HG03135 (cell line): ENCODE measurements around the gene DYNC2I2.
"Not testable (repeated sequence)": the region's sequence is repeated elsewhere in the genome, so short reads cannot be mapped to it uniquely, and the experiment has no call there.

ENCODE experiments used
- ATAC-seq: cut with Tn5 transposase; IDR thresholded peaks from one replicate; pipeline ENCODE4 v1.9.1; 2021; ENCODE audit warnings: mild to moderate bottlenecking, moderate library complexity; ENCODE audit not compliant: unreplicated experiment

The DYNC2I2 gene

DNA sequence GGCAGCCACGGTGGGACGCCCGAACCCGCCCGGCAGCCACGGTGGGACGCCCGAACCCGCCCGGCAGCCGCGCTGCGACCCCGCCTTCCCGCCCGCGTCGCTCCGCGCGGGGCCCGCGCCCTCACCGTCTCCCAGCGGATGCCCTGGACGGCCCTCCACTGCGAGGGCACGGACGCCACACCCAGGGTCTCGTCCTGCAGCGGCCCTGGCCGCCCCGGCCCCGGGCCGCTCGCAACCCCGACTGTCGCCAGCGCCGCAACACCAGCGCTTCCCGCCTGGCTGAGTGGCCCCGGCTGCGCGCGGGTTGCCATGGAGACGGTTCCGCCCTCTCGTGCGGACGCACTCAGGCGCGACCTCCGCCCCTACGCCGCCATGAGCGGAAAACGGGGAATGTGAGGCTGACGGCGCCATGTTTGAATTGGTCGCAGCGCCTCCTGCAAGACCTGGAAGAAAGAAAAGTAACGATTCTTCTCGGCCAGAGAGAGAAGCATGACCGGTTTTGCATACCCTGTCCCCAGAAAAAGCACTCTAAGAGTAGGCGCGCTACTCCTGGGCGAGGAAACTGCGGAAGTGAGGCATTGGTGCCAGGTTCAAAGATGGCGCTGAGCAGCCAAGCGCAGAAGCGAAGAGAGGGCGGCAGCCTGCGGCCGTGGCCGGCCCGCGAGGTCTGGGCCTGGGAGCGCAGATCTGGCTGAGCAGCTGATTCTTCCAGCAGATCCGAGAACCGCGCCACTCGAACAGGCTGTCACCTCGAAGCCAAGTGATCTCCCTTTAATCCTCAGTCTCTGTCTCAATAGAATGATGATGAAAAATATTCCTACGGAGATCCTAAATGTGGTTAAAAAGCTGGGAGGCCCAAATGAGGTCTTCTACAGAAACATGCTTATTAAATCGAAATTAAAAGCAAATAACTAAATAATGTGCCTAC, at the start of gene DYNC2I2:
Gene DYNC2I2, minus strand, starts transcription at position 432 of the 928 bp plus-strand sequence. Its CDS starts 121 bp downstream, at position 311.
- ATAC-seq: peak; percentile 55

DNA sequence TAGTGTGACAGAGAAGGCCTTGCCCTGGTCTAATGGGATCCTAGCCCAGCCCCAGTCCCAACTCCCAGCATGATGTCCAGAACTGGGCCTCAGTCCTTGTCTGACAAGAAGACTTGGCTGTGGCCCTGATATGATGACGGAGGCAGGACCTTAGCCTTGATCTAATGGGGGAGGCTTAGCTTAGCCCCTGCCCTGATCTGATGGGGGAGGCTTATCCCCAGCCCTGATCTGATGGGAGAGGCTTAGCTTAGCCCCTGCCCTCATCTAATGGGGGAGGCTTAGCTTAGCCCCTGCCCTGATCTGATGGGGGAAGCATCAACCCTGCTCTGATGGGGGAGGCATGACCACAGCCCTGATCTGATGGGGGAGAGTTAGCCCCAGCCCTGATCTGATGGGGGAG, 49.4 kb upstream of the DYNC2I2 start:
- no peak for ATAC-seq

DNA sequence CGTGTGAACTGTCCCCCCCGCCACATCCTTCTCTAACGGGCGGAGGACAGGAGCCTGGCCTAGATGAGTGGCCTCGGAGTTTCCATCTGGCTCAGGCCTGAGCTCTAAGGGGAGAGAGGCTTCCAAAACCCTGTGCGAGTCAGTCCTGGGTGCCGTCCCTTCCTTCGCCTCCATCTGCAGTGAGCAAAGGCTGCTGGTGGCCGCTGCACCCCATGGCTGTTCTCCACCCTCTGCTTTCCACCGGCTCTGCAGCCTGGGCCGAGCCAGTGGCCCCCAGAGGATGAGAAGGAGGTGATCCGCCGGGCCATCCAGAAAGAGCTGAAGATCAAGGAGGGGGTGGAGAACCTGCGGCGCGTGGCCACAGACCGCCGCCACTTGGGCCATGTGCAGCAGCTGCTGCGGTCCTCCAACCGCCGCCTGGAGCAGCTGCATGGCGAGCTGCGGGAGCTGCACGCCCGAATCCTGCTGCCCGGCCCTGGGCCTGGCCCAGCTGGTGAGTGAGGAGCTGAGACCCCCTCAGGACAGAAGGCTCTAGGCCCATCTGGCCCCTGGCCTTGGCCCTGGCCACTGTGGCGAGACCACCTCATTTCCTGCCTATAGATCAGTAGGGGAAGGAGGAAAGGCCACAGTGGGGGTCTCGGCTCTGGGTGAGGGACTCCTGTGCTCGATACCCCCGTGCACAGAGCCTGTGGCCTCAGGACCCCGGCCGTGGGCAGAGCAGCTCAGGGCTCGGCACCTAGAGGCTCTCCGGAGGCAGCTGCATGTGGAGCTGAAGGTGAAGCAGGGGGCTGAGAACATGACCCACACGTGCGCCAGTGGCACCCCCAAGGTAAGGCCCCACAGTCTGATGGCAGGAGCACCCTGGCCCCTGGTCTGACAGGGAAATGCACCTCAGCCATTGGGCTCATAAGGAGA, 48.7 kb upstream of the DYNC2I2 start:
- no peak for ATAC-seq

DNA sequence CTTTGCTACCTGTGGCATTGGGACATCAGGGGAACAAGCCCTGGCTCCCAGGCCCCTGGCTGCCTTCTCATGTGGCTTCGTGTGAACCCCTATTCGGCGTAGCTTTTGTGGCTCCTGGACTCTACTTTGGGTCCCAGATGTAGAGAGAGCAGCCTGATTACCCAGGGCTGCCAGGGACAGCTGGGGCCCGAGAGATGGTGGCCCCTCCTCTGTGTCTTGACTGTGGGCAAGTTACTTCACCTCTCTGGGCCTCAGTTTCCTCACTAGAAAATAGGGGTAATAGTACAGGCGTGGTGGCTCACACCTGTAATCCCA, 47.7 kb upstream of the DYNC2I2 start:
- ATAC-seq: no peak

DNA sequence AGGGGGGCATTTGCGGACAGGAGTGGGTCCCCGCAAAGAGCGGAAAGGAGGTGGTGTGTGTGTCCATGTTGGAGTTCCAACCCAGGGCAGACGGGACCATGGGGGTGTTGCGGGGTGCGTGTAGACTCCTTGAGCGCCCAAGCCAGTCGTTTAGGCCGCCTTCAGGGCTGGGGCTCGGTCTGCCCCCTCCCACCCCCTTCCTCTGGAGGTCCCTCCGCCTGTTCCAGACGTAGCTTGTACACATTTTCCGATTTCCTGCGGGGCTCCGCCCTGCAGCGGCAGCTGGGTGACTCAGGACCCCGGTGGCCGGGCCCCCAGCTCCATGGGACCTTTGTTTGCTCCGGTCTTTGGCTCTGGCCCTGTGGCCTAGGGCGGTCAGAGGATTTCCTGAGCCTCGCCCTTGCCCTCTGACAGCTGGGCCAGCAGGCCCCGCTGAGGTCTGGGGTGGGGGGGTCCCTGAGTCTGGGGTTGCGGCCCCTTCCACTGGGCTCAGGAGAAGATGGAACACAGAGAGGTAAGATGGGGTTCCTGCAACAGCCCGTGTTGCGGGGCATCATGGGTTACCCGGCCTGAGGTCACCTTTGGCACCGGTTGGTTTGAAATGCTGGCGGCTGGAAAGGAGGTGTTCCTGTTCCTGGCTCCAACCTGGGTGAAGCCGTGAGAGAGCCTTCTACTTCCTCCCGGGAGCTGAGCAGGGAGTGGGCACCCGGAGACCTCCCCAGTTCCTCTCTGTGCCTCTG, 47.1 kb upstream of the DYNC2I2 start:
- no peak for ATAC-seq

DNA sequence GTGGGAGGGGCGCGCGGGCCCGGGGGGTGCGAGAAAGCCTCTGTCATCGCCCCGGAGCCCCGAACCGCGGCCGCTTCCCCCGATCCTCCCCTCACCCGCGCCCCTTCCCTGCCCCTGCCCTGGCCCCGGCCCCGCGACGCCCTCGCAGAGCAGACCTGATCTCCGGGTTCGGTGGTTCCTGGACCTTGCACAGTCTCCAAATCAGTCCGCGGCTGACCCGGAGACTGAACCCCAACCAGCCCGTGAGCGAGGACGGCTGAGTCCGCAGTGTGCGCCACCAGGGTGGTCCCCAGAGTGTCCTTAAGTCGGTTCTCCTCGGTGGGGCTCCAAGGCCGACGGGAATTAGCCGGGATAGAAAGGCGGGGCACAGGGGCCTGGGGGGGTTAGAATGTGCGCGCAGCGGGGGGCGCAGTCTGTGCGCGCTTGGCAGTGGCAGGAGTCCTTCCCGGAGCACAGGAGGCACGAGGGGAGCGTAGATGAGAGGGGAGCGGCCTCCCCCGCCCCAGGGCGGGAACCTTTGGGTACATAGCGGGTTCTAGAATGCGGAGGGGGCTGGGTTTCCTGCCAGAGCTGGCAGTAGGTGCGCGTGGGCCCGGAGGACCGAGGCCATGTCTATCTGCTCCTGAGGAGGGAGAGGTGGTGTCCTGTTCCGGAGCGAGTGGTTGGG, 46.4 kb upstream of the DYNC2I2 start:
- peak; percentile 15 for ATAC-seq

DNA sequence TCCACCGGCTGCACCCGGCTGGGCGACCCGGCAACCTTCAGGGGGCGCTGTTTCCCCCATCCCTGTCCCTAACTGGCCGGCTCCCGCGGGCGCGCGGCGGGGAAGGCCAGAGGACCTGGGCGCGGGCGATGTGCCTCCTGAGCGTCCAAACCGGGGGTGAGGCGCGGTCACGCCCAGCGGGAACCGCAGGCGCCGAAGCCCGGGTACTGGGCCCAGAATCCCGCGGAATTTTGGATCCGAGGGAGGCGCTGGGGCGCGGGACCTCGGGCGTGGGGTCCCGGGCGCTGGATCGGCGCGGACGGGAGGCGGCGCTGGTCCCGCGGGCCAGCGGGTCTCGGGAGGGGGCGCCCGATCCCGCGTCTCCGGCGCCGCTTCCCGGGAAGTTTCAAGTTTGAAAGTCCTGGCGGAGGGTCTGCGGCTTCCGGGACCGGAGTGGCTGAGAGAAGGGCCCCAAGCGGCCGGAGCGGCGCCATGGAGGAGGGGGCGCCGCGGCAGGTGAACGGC, 45.9 kb upstream of the DYNC2I2 start, which contains the start of gene PKN3:
Gene PKN3, plus strand, starts transcription at position 59 of the 504 bp plus-strand sequence. Its CDS starts 413 bp downstream, at position 472.
- ATAC-seq: peak; percentile 72

DNA sequence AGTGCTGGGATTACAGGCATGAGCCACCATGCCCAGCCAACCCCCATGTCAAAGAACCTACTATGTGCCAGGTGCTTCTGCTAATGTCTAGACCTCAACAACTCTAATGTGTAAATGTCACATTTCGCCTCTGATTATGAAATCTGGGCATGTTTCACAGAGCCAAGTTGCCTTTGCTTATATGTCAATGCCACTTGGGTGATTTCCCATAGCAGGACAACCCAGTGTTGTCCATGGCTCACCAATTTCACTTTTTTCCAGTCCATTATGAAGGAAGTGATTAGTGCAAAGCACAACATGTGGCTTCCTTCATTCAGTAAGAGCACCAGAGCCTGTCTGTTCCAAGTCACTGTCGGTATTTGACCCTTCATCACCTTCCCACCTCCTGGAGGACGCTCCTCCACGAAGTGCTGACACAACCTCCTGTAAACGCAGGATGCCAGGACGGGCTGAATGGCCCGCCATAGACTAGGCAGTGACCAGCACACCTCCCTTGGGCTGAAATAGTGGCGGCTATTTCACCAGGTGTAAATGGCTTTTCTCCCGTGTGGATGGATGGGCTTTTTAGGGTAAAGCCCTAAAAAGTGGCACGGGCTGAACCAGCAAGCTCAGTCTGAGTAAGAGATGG, 44.7 kb upstream of the DYNC2I2 start:
- ATAC-seq: no peak

DNA sequence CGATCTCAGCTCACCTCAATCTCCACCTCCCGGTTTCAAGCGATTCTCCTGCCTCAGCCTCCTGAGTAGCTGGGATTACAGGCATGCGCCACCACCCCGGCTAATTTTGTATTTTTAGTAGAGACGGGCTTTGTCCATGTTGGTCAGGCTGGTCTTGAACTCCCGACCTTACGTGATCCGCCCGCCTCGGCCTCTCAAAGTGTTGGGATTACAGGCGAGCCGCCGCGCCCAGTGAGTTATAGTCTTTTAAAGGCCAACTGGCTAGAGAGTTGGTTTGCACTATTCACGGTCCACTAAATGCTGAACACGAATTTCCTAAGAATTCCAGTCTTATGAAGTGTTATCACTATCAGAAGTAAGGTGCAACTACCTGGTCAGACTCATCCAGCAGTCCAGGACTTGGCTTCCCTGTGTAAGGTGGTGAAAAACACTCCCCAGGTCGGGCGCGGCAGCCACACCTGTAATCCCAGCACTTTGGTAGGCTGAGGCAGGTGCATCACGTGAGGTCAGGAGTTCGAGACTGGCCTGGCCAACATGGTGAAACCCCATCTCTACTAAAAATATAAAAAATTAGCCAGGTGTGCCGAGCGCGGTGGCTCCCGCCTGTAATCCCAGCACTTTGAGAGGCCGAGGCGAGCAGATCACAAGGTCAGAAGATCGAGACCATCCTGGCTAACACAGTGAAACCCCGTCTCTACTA, 42.6 kb upstream of the DYNC2I2 start:
- ATAC-seq: not testable (repeated sequence)

DNA sequence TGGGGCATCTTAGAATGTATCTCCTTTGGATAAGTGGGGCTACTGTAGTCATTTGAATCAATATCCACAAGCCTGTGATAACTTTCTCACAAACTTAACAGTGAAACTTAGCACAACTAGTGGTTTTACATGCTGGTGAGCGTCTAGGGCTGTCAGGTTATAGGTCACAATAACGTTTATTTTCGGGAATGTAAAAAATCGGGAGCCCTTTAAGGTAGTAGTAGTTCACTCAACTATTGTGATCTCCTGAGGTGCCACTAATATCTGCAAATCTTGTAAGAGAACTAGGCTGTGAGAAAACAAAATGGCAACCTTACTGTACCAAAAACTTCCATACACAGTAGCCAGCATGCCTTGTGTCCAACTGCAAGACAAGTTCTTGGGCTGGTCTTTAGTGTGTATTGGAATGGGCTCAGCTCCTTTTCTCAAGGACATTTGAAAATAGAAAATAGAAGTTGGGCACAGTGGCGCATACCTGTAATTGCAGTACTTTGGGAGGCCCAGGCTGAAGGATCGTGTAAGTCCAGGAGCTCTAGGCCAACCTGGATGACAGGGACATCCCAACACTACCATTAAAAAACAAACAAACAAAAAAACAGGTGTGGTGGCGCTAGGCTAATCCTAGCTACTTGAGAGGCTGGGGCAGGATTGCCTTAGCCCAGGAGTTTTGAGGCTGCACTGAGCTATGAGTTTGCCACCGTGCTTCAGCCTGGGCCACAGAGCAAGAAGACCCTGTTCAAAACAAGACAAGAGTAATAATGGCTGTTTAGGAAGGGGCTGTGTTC, 40.5 kb upstream of the DYNC2I2 start:
- no peak for ATAC-seq

DNA sequence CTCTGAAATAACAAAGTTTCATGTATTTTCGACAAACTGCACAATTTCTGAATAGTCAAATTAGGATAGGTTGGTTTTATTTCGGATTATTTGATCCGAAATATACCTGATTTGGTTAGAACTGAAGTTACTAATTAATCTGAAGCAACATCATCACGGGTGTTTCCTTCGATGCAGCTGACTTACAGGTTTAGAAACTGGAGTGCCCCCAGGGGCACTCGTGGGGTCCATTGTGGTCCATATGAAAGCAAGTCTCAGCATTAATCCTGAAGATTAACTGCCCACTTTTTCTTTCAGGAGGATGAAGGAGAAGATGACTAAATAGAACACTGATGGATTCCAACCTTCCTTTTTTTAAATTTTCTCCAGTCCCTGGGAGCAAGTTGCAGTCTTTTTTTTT, 37.7 kb upstream of the DYNC2I2 start:
- no peak for ATAC-seq

DNA sequence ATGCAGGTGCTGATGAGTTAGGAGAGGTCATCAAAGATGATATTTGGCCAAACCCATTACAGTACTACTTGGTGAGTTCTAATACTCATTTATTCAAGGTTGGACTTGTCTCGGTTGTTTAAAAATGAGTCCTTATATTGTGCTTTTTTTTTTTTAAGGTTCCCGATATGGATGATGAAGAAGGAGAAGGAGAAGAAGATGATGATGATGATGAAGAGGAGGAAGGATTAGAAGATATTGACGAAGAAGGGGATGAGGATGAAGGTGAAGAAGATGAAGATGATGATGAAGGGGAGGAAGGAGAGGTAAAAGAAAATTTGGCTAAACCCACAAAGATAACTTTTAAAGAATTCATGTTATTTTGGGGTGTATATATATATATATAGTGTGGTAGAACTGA, 37.1 kb upstream of the DYNC2I2 start:
- ATAC-seq: not testable (repeated sequence)

DNA sequence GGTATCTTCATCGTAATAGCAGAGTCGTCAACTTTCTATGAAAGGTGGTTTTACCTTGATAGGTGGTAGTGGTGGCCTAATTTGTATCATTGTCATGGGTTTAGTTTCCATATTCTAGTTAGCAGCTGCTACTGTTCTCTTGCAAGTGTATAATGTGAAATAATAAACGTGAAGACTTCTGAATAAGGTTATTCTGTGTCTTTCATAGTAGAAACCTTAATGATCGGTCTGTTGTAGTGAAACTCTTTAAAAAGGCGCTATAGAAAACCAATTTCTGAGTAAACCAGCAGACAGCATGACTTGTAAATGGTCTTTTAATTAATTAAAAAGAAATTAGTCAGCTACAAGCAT, 34.0 kb upstream of the DYNC2I2 start:
- ATAC-seq: no peak

DNA sequence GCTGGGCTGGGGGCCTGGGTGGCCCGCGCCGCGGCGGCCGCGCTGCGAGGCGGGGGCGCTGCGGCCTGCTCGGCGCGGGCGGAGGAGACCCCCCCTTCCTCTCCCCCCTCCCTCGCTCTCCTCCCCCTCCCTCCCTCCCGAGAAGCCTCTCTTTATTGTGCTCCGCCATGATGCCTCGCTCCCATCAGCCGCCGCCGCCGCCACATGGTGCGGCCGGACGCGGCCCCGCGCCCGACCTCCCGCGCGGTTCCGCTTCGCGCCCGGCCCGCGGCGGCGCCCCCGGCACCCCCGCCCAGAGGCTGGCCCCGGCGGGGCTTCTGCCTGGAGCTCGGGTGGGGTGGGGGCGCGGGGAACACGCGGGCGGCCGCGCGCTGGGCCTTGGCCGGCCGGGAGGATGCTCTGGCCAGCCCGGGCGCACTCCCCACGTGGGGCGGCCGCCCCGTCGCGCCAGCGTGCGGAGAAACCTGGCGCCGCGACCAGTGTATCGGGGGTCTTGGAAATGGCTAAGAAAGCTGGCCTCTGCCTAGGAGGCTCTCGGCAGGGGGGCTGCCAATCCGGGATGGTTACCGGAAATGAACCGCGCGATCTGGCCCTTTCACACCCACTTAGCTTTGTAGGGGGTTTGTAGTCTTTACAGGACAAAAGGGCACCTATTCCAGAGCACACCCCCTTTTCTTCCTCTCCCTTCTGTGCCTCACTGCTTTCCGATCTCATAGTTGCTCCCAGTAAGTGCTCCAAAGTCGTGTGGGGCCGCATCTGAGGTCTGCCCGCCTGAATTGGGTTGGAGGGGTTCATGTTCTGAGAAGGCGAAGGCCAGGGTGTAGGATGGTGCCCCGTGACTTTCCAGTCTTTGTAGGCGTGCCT, 33.4 kb upstream of the DYNC2I2 start:
- ATAC-seq: peak; percentile 4

DNA sequence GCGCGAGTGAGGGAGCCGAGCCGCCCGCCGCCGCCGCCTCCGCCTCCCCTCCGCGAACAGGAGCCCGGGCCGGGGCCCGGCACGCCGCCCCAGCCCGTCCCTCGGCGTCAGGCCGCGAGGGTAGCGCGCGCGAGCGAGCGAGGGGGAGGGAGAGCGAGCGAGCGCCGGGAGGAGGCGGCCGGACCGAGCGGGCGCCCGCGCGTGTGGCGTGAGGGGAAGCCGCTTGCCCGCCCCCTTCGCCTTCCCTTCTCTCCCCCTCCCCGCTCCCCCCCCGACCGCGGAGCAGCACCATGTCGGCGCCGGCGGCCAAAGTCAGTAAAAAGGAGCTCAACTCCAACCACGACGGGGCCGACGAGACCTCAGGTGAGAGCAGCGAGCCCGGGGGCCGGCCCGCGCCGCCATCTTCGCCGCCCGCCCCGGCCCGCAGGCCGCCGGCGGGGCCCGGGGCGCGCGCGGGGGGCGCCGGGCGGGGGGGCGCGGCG, 32.7 kb upstream of the DYNC2I2 start:
- peak; percentile 7 for ATAC-seq

DNA sequence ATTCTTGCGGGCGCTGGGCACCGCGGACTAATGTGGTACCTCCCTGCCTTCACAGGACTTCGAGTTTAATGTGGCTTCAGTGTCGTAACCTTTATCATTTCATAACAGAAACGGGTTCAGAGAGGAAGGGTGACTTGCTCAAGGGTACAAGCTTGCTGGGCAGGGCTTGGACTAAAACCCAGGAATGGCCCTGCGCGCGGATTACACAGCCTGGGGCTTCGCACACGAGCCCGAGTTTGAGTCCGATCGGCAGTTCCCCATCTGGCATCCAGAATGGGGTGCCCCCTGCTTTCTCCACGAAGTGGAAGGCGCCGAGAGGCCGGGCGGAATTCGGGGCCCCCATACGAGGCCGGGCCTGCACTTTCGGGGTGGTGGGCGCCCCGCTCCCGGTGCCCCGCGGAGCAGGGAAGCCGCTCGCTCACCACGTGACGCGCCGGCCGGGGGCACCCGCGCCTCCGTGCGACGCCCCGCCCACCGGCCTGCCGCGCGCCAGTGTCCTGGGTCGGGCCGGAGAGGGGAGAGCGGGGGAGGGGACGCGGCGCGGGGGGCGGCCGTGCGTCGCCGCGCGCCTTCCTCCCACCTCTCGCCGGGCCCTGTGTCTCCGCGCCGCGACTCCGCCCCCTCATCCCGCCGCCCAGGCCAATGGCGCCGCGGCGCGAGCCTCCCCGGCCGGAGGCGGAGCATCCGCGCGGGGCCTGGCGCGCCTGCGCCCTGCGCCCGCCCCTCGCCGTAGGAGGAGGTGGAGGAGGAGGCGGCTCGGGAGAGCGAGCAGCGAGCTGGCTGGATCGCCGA, 32.0 kb upstream of the DYNC2I2 start, which contains the start of gene SET:
Gene SET, plus strand, starts transcription at position 722 of the 792 bp plus-strand sequence. CDS start 361 bp downstream, outside the sequence.
- ATAC-seq: peak; percentile 67
